Endothelial cell of umbilical vein (primary cell): Measurements from ENCODE around the gene NUB1. TPM values are rescaled to one million over a fixed set of nuclear protein-coding genes. Genes with fewer than 3 reads are reported as not detected.

Experiments used
- BruUV-seq: library from RNA; stranded (reverse); fragments of 400-500 nt; replicated peaks from 2 replicates; lab custom pipeline; 2021; lab: Mats Ljungman, UMichigan
- CTCF ChIA-PET: fragments of 300-600, 350-600 bp; sonication (Branson Sonifier 250); formaldehyde crosslinking; loops from one replicate; lab custom pipeline; 2021; ENCODE audit warnings: antibody characterized with exemption, inconsistent platforms; lab: Charles Lee
- POLR2A ChIA-PET: fragments of 300-600, 350-600 bp; sonication (Branson Sonifier 250); formaldehyde crosslinking; loops from one replicate; lab custom pipeline; 2021; ENCODE audit warnings: antibody characterized with exemption, inconsistent platforms; lab: Charles Lee
- DNase-seq: peaks from one replicate; pipeline ENCODE4 v3.0.0-alpha.2; 2011; ENCODE audit warnings: low read depth, low spot score
- FAIRE-seq: peaks from 2 replicates; lab custom pipeline; 2011; peaks lifted over from hg19 to GRCh38; lab: Jason Lieb, UNC
- H2AFZ ChIP-seq: 2 replicates; pipeline ENCODE4 v1.6.0; 2012; ENCODE audit warnings: low read depth, low read length, control low read depth, inconsistent platforms
- H3K27ac ChIP-seq: 2 replicates; pipeline ENCODE4 v1.5.1; 2011; ENCODE audit warnings: low read depth, mild to moderate bottlenecking, control low read depth, low read length, moderate library complexity; ENCODE audit not compliant: insufficient read depth
- H3K27me3 ChIP-seq, 2 experiments: 2 replicates each; pipeline versions ENCODE4 v1.6.0 to v1.6.1; 2011; ENCODE audit warnings: low read length in 2 of 2, mixed read lengths in 1 of 2; ENCODE audit not compliant: control insufficient read depth in 2 of 2, insufficient read depth in 2 of 2
- H3K36me3 ChIP-seq, 2 experiments: 2 replicates in 1 of 2; 3 replicates in 1 of 2; pipeline ENCODE4 v1.5.1; 2011; ENCODE audit warnings: low read length in 2 of 2, mild to moderate bottlenecking in 1 of 2, moderate library complexity in 1 of 2; ENCODE audit not compliant: control insufficient read depth in 2 of 2, insufficient read depth in 2 of 2; ENCODE audit errors: extremely low read depth in 1 of 2
- H3K4me1 ChIP-seq: 3 replicates; pipeline ENCODE4 v1.5.1; 2011; ENCODE audit warnings: mild to moderate bottlenecking, low read length; ENCODE audit not compliant: control insufficient read depth, insufficient read depth; ENCODE audit errors: extremely low read depth
- H3K4me2 ChIP-seq: 2 replicates; pipeline ENCODE4 v1.6.1; 2011; ENCODE audit warnings: low read length, control low read depth, mixed read lengths; ENCODE audit not compliant: insufficient read depth
- H3K4me3 ChIP-seq, 3 experiments: fragments of 200-600 bp in 1 of 3; sonication (generic), shearing (Covaris generic) in 1 of 3; replicated peaks in 1 of 3; 2 replicates each; pipeline ENCODE4 v1.5.1; 2011 to 2016; ENCODE audit warnings: control low read depth in 3 of 3, low read length in 3 of 3, mild to moderate bottlenecking in 2 of 3, inconsistent platforms in 1 of 3, low read depth in 1 of 3, moderate library complexity in 1 of 3; ENCODE audit not compliant: insufficient read depth in 1 of 3
- H3K79me2 ChIP-seq: 2 replicates; pipeline ENCODE4 v1.6.0; 2012; ENCODE audit warnings: low read length, inconsistent platforms; ENCODE audit not compliant: control insufficient read depth, insufficient read depth
- H3K9ac ChIP-seq: replicated peaks from 2 replicates; pipeline ENCODE3; 2011; ENCODE audit warnings: low read length, control low read depth; ENCODE audit not compliant: insufficient read depth; ENCODE audit errors: extremely low read depth
- H3K9me1 ChIP-seq: replicated peaks from 3 replicates; pipeline ENCODE4 v1.6.0; 2011; ENCODE audit warnings: mild to moderate bottlenecking, low read length; ENCODE audit not compliant: control insufficient read depth, insufficient read depth; ENCODE audit errors: extremely low read depth
- H3K9me3 ChIP-seq: replicated peaks from 2 replicates; pipeline ENCODE4 v1.5.1; 2012; ENCODE audit warnings: low read length, inconsistent platforms; ENCODE audit not compliant: control insufficient read depth, insufficient read depth
- H4K20me1 ChIP-seq: replicated peaks from 2 replicates; pipeline ENCODE3; 2011; ENCODE audit warnings: mild to moderate bottlenecking, low read length; ENCODE audit not compliant: control insufficient read depth, insufficient read depth; ENCODE audit errors: extremely low read depth
- CTCF ChIP-seq, 2 donors: IDR thresholded peaks; 1 replicate in 1 of 2; 2 replicates in 1 of 2; pipeline ENCODE4 v1.5.1; 2011; ENCODE audit warnings: low read length in 2 of 2, mild to moderate bottlenecking in 2 of 2, moderate library complexity in 2 of 2, control low read depth in 1 of 2, inconsistent platforms in 1 of 2, low read depth in 1 of 2; ENCODE audit not compliant: insufficient read depth in 1 of 2; ENCODE audit errors: extremely low read depth in 1 of 2
- EZH2 ChIP-seq: IDR thresholded peaks from 2 replicates; pipeline ENCODE4 v1.6.1; 2012; ENCODE audit warnings: borderline replicate concordance, low read depth, mild to moderate bottlenecking, moderate library complexity, low read length, inconsistent platforms; ENCODE audit not compliant: severe bottlenecking
- FOS ChIP-seq: IDR thresholded peaks from 2 replicates; pipeline ENCODE4 v1.6.1; 2011; ENCODE audit warnings: mild to moderate bottlenecking, low read length, moderate library complexity, borderline replicate concordance; ENCODE audit not compliant: insufficient read depth
- GATA2 ChIP-seq: IDR thresholded peaks from 2 replicates; pipeline ENCODE4 v1.7.0; 2011; ENCODE audit warnings: low read depth, mild to moderate bottlenecking, moderate library complexity, mixed read lengths, low read length; ENCODE audit not compliant: insufficient read length, insufficient read depth
- JUN ChIP-seq: IDR thresholded peaks from 2 replicates; pipeline ENCODE4 v1.6.1; 2011; ENCODE audit warnings: borderline replicate concordance, low read depth; ENCODE audit not compliant: insufficient read length, insufficient read depth
- MYC ChIP-seq: IDR thresholded peaks from one replicate; pipeline ENCODE4 v1.6.1; 2011; ENCODE audit warnings: mild to moderate bottlenecking, low read depth, low read length
- POLR2A ChIP-seq: IDR thresholded peaks from 2 replicates; pipeline ENCODE4 v1.6.1; 2012; ENCODE audit warnings: low read depth, mild to moderate bottlenecking, control low read depth, low read length
- POLR2AphosphoS5 ChIP-seq: IDR thresholded peaks from 2 replicates; pipeline ENCODE4 v1.6.1; 2012; ENCODE audit warnings: low read depth, mild to moderate bottlenecking, control low read depth, low read length, moderate library complexity; ENCODE audit not compliant: insufficient read depth
- dilution Hi-C: fragments of 300-500 bp; cut with MboI; formaldehyde crosslinking; loops from one replicate; pipeline ENCODE4 v1.15.0; 2019; ENCODE audit warnings: low sequenced_read_pairs; ENCODE audit not compliant: extremely low pct_ligation_motif_present
- intact Hi-C: fragments of 100-400 bp; cut with micrococcal nuclease; formaldehyde crosslinking; loops from one replicate; pipeline ENCODE4 v1.10.0; 2022
- polyA plus RNA-seq, 4 experiments: library from polyadenylated mRNA; depleted of rRNA in 3 of 4; stranded (reverse) in 3 of 4; unstranded in 1 of 4; fragments of >200 nt; gene quantifications; 2 replicates each; pipeline versions ENCODE4 v1.2.1 to v1.2.3, GENCODE V29; 2011 to 2012; ENCODE audit warnings: missing spikeins in 1 of 4
- total RNA-seq: library from RNA; stranded (reverse); gene quantifications from 2 replicates; pipeline ENCODE4 v1.2.3, GENCODE V29; 2021
- TF ChIP-seq, protein P1 (sequence below): IDR thresholded peaks from 2 replicates; pipeline ENCODE4 v1.6.1; 2011; ENCODE audit not compliant: insufficient read depth, insufficient read length

Gene NUB1
- total and polyA plus RNA-seq, 2 donors (not counting 3 experiments of a cell fraction or from before 2014, with no cell fraction given) = 28.0 to 46.2 TPM

- Histone ChIP-seq H3K4me3 (no peak overlapping the region), H3K27me3 (peaks cover 0 to 2% of the 10 kb centered on the region in 2 experiments), H3K27ac (no peak overlapping the region), H2AFZ (no peak overlapping the region), H4K20me1 (no peaks in the 10 kb centered on the region), H3K4me2 (no peak overlapping the region), H3K9ac (no peak overlapping the region), H3K79me2 (no peaks in the 10 kb centered on the region), H3K4me1 (no peaks in the 10 kb centered on the region), H3K9me3 (no peaks in the 10 kb centered on the region), H3K9me1 (no peaks in the 10 kb centered on the region), H3K36me3 (no peaks in the 10 kb centered on the region)
- TF ChIP-seq GATA2 (no peak), MYC (no peak), POLR2A (no peak), POLR2AphosphoS5 (no peak), FOS (no peak), EZH2 (no peak), JUN (no peak), CTCF (IDR thresholded peaks at IDR 0.05; ENCODE audit: extremely low read depth in 1 of 2, insufficient read depth in 1 of 2, low read depth in 1 of 2, low read length in 2 of 2) (no peak)
- TF ChIP-seq, protein P1, sequence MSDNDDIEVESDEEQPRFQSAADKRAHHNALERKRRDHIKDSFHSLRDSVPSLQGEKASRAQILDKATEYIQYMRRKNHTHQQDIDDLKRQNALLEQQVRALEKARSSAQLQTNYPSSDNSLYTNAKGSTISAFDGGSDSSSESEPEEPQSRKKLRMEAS = no peak
- dilution Hi-C loops (no loop called here), intact Hi-C loops (no loop called here)
- ChIA-PET POLR2A (no interaction called here), CTCF (interaction anchor here (1.0 kb wide), 1 partner anchor 59 kb away, joined by 4 read pairs; no protein-coding TSS in a partner anchor)
- BruUV-seq = no TSS peak
- DNase-seq (no peak), FAIRE-seq (no peak)
These were observed 47.6 kb downstream of the NUB1 start for GRCh38 chr7:151389096-151389767.
